Right forelimb (tissue), 1 donor: ENCODE data around the gene OPRM1.
"Not testable (repeated sequence)": the region's sequence is repeated elsewhere in the genome, so short reads cannot be mapped to it uniquely, and the experiment has no call there.

ENCODE experiments used
- DNase-seq: peaks from one replicate; pipeline ENCODE4 v3.0.0-alpha.2; 2018

Gene OPRM1

GRCh38 chr6:154039231-154039842 lies at the start of gene OPRM1:
OPRM1 (plus strand) TSS chr6:154039240; CDS start chr6:154039545, 305 bp downstream.
- peak; percentile 83 for DNase-seq

- no peak for DNase-seq
These were observed 49.1 kb upstream of the OPRM1 start for GRCh38 chr6:153989989-153990388.

- DNase-seq = no peak
These were observed 45.0 kb upstream of the OPRM1 start for GRCh38 chr6:153994004-153994403.

GRCh38 chr6:153994811-153995210 lies 44.2 kb upstream of the OPRM1 start:
- DNase-seq = no peak

GRCh38 chr6:153997221-153997620 lies 41.8 kb upstream of the OPRM1 start:
- no peak for DNase-seq

- no peak for DNase-seq
These were observed 37.4 kb upstream of the OPRM1 start for GRCh38 chr6:154001494-154002285.

GRCh38 chr6:154002894-154003293 lies 36.1 kb upstream of the OPRM1 start:
- no peak for DNase-seq

GRCh38 chr6:154010371-154010770 lies 28.7 kb upstream of the OPRM1 start:
- no peak for DNase-seq

- DNase-seq = no peak
These were observed 26.2 kb upstream of the OPRM1 start for GRCh38 chr6:154012852-154013251.

- no peak for DNase-seq
These were observed 21.3 kb upstream of the OPRM1 start for GRCh38 chr6:154017786-154018185.

GRCh38 chr6:154030646-154031045 lies 8.4 kb upstream of the OPRM1 start:
- DNase-seq = no peak

- no peak for DNase-seq
These were observed 2.0 kb downstream of the OPRM1 start for GRCh38 chr6:154041001-154041400.

GRCh38 chr6:154053141-154053540 lies 14.1 kb downstream of the OPRM1 start:
- no peak for DNase-seq

- no peak for DNase-seq
These were observed 17.5 kb downstream of the OPRM1 start for GRCh38 chr6:154056536-154056935.

- no peak for DNase-seq
These were observed 18.1 kb downstream of the OPRM1 start for GRCh38 chr6:154057098-154057497.

GRCh38 chr6:154058963-154059680 lies 20.1 kb downstream of the OPRM1 start:
- no peak for DNase-seq

GRCh38 chr6:154060076-154060475 lies 21.0 kb downstream of the OPRM1 start:
- DNase-seq = no peak

- DNase-seq = no peak
These were observed 31.0 kb downstream of the OPRM1 start for GRCh38 chr6:154070041-154070440.

GRCh38 chr6:154070657-154071056 lies 31.6 kb downstream of the OPRM1 start:
- no peak for DNase-seq

- DNase-seq = no peak
These were observed 32.2 kb downstream of the OPRM1 start for GRCh38 chr6:154071236-154071635.

- no peak for DNase-seq
These were observed 32.7 kb downstream of the OPRM1 start for GRCh38 chr6:154071711-154072110.

GRCh38 chr6:154078596-154078995 lies 39.6 kb downstream of the OPRM1 start:
- DNase-seq = not testable (repeated sequence)

- DNase-seq = no peak
These were observed 41.6 kb downstream of the OPRM1 start for GRCh38 chr6:154080461-154081189.
